Left cardiac atrium (tissue), 4 donors: Measurements from ENCODE around the gene CXCR5. TPM values are rescaled to one million over a fixed set of nuclear protein-coding genes. Genes with fewer than 3 reads are reported as not detected.
A peak's percentile ranks its signal among the peaks of the same experiment; 100 is the strongest.

Experiments
- ATAC-seq, 2 donors: fragments of 200-7000 bp; cut with Tn5 transposase; one replicate each; pipeline ENCODE4 v1.9.1; 2020; ENCODE audit warnings: mild to moderate bottlenecking in 2 of 2, moderate library complexity in 2 of 2
- DNase-seq: peaks from one replicate; pipeline ENCODE4 v3.0.0-alpha.2; 2020
- intact Hi-C, 2 donors: fragments of 100-400 bp; cut with DNase I; formaldehyde crosslinking; loops; one replicate each; pipeline versions ENCODE4 v1.14.1 to v1.15.1; 2022 to 2023
- total RNA-seq, 2 donors: library from RNA; stranded (reverse); fragmentation: NEBNext Ultra II Directional; extraction: Animal tissue kit (Norgen Biotek cat#: 25700); gene quantifications; one replicate each; pipeline ENCODE4 v1.2.1, GENCODE V29; 2021
- donor health status: DM: no; HTN: yes; CAD: no.
- donor health status: DM: no; HTN: yes; CAD: no; lungs with severe emphysema.
- donor health status: DM: yes; HTN: yes; CAD: no.
- donor health status: Dilated cardiomyopathy.

The CXCR5 gene
- total RNA-seq, 2 donors from 2014 or later, result not detected

DNA sequence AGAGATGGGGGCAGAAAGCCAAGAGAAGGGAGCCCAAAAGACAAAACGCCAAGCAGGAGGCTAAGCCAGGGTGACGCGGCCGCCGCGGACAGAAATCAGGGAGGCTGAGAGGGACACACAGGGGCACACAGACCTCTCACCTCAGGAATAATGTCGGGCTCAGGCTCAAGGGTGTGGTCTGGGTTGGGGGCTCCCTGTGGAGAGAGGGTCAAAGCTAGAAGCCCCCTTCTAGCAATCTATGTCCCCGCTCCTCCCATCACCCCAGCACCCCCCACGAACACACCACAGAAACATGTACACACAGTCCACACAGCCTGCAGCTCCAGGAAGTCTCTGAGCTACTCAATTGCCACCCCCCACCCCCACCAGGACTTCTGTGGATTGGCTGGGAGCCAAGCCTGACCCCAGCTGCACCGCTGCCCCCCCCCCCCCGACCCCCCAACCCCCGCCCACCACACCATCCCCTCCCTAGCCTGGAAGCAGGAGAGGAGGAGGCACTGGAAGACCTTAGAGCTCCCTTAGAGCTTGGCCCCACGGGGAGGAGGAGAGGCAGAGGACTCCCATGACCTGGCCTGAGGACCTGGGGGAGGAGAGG, 35.1 kb downstream of the CXCR5 start:
- DNase-seq (no peak), ATAC-seq (no peak)
- intact Hi-C loops, result no loop called here

- intact Hi-C loops, result no loop called here
- peak; percentile 78 for DNase-seq
- ATAC-seq, result peak; percentile 2 to 25
These were observed 37.6 kb downstream of the CXCR5 start for GRCh38 chr11:118921121-118921928.

DNA sequence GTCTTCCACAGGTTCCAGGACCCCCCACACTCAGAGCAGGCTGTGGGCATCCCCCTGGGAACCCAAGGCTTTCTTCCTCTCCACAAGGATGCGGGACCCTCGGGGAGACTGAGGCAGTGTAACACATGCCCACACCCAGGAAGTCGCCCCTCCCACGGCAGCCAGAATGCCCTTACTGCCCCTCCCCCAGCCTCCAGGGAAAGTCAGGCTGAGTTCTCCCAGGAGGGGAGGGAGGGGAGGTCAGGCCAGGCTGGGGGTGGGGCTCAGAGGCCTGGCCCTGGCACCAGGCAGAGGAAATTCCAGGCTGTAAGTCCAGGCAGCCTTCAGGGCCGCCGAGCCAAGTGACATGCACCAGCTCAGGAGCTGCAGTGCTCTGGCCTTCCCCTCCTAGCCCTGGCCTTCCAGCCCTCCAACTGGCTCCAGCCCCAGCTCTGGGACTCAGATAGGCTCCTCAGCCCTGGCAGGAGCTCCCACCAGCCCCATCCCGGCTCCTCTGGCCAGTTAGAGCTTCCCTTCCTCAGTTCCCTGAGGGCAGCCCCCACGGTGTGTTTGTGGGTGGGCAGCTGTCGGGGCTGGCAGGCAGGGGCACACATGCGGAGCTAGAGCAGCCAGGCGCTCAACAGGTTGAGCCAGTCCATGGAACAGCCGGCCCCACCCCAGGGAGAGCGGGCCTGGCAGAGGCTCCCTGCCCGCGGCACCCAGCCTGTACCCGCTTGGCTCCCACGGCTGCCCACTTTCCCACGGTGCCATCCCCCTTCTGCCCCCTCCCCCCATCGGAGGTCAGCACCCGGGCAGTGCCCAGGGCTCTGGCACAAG, 38.4 kb downstream of the CXCR5 start:
- ATAC-seq (peak; percentile 50 to 65), DNase-seq (peak; percentile 91)
- intact Hi-C loops, result no loop called here

GRCh38 chr11:118922745-118923627, 39.3 kb downstream of the CXCR5 start:
- ATAC-seq (no peak), DNase-seq (peak; percentile 2)
- intact Hi-C loops, result no loop called here

DNA sequence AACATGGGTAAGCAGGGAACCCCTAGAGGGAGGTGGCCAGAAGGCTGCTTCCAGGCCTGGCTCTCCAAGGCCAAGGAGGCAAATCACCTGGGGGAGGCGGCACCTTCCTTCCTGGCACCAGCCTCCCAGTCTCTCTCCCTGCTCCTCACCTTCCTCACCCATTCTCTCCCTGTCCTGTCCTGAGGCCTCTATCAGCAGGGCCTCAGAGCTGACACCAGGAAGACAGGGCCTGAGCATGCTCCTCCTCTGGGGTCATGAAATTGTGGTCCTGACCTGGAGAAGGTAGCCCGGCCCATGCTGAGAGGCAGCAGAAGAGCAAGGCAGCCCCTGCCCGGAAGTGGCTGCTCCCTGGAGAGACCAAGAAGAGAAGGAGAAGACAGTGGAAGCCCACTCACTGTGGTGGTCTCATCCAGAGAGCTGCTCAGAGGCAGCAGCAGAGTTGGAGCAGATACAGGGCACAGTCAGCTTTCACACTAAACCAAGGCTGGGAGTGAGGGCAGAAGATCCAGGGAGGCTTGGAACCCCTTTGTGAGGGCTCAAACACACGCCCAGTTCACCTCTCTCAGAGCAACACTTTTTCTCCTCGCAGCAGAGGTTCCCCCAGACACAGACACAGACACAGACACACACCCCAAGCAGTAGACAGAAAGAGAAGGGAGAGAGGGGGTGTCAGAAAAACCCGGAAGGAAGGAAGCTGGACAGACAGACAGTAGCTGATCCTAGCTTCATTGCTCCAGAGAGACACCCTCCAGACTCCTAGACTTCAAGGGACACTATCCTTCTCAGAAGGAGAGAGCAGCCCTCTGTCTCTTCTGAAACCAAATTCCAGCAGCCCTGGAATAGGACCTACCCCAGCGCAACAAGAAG, 40.3 kb downstream of the CXCR5 start:
- intact Hi-C loops, result no loop called here
- peak; percentile 24 for DNase-seq

DNA sequence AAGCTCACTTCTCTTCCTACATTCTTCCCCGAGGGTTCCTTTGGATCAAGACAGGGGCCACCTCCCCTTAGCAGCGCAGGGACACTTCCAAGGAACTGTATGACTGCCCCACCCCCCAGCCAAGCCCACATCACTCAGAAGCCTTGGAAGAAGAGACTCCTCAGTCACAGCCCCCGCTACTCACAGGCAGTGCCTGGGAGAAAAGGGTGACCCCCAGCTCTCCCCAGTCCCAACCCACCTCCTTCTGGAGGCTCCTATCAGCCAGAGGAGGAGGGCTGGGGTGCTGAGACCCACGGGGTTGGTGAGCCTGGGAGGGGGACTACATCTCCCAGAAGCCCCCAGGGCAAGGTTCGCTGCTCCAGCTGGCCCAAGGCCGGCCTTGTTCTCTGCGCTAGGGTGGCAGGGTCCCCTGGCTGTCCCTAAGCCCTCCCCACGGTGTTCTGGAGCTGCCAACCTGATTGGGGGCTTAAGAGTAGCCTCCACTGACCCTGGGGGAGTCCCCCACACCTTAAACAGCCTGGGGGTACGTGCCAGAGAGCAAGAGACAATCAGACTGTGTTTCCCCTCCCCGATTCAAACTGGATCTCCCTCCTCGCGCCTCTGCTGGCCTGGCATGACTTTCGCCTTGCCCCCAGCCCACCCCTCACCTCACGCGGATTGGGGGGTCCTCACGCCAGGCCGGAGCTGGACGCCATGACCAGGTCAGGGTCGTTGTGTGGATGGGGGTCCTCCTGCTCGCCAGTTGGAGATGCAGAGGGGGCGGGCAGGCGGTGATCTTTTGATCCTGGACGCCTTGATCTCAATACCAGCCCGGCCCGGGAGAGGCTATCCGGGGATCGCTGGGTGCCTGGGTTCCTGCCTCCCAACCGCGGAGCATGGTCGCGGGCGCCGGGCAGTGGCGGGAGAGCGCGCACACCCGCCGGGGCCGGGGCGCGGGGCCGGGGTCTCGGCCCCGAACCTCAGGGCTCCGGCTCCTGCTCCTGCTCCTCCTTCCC, 41.2 kb downstream of the CXCR5 start:
- ATAC-seq, result no peak
- peak; percentile 69 for DNase-seq
- intact Hi-C loops, result loop anchor here in 1 of 2 donors (5.0 kb wide), 1 partner anchor 133 kb away; the partner anchor contains the start of gene DDX6

More for the DNA sequence above, 40.3 kb downstream of the CXCR5 start:
- ATAC-seq, result no peak

- no peak for ATAC-seq
- intact Hi-C loops, result loop anchor here (1.0 to 5.0 kb wide), 3 partner anchors 19 to 268 kb away; partner anchors contain the start of gene DDX6 (in 1 of the 2)
- no peak for DNase-seq
These were observed 43.9 kb downstream of the CXCR5 start for GRCh38 chr11:118927554-118928100.

DNA sequence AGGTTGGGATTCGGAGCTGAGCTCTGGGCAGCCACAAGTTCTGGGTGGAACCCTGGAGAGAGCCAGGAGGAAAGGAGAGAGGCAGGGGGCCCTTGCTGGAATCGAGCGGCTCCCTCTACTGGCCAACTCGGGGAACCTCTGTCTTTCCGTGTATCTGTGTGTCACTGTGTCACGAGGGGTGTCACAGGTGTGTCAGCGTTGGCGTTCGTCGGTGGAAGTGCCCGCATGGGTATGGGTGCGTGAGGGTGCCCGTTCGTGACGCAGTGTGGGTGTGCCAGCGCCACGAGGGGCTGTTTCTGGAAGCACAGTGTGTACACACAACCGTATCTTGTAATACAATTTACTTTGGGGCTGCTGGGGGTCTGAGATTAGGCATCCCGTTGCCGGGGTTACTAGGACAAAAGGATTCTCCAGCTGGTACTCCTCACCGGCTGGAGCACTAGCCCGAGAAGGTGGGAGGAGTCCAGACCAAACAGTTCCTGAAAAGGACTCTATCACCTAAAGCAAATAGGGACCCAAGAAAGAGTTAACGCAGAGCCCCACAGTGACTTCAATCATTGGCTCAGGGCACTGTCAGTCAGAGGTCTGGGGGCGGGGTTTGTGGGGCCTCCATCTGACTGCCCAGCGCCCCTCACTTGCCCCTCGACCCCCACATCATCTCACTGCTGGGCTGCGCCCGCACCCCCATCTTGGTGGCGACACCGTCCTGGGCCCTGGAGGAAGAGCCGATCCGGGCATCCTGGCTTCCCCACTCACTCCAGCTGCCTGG, 44.6 kb downstream of the CXCR5 start:
- DNase-seq (peak; percentile 90), ATAC-seq (peak; percentile 75 to 78)
- intact Hi-C loops, result loop anchor here (1.0 to 5.0 kb wide), 3 partner anchors 19 to 269 kb away; partner anchors contain the start of gene DDX6 (in 1 of the 2)

DNA sequence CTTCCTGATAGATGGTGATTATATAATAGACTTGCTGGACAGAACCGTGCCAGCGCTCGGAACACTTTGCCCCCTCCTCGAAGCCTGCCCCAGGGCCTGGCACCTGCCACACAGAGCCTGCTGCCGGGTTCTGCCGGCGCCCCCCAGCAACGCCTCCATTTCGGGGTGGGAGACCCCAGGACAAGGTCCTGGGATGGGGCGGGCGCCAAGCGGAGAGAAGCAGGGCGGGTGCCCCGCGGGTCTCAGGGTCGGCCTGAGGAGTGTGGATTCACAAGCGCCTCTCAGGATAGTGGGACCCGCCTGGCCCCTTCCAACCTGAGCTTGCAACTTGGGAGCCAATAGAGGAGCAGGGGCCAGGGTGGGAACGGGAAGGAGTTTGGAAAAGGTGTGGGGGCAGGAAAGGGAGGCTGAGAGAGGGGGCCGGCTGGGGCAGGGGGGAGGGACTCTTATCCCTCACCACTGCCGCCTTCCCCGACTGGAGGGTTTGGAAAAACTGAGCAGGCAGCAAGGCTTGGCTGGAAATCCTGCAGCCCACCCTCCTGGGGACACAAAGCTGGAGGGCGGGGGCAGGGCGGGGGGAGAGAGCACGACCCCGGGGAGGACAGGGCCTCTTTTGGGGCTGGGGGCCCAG, 45.3 kb downstream of the CXCR5 start:
- DNase-seq (no peak), ATAC-seq (peak; percentile 60 to 62)
- intact Hi-C loops, result loop anchor here (1.0 to 5.0 kb wide), 3 partner anchors 20 to 270 kb away; partner anchors contain the start of gene DDX6 (in 1 of the 2)

GRCh38 chr11:118929501-118930093, 45.9 kb downstream of the CXCR5 start:
- ATAC-seq (peak; percentile 61 to 66), DNase-seq (peak; percentile 86)
- intact Hi-C loops, result loop anchor here (1.0 to 5.0 kb wide), 5 partner anchors 21 to 239 kb away; partner anchors contain the start of gene DDX6 (in 1 of the 2)

DNA sequence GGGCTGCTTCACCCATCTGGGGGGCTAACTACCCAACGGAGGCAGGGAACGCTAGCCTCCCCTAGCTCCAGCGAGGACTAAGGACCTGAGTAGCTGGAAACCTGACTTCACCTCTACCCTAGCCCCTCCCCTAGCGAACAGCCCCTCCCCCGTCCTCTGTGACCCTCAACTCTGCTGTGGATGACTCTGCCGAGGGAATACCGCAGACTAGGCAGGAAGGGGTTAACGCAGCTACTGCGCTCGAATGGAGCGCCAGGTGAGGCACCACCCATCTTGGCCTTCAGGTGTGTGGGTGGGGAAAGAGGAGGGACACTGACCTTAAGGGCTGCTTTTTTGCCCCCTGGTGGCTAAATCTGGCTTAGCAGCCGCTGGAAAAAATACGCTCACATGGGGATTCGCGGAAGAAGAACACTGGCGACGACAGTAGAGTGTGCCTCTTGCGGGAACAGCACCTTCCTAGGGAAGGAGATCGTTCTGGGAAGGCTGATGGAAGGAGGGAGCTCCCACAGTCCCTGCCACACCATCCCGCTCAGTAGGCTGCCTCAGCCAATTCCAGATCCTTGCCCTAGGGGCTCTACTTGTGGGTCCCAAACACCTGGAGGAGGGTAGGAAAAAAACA, 46.5 kb downstream of the CXCR5 start:
- intact Hi-C loops, result loop anchor here in 1 of 2 donors (1.0 to 5.0 kb wide), 3 partner anchors 23 to 239 kb away; no protein-coding TSS in a partner anchor
- DNase-seq (peak; percentile 81), ATAC-seq (peak; percentile 21 to 32)

DNA sequence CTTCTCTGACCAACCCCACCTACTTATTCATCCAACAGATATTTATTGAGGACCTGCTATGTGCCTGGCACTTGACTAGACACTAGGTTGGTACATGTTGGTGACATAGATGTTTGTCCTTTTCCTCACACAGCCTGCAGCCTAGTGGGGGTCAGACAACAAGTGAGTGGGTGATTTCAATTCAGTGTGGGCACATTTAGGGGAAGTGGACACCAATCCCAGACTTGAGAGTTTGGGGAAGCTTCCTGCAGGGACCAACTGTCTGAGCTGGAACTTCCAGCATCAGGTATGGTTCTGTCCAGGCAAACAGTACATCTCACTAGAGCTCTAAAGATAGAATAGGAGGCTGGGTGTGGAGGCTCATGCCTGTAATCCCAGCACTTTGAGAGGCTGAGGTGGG, 47.9 kb downstream of the CXCR5 start:
- intact Hi-C loops, result loop anchor here in 1 of 2 donors (2.0 to 5.0 kb wide), 2 partner anchors 39 to 241 kb away; no protein-coding TSS in a partner anchor
- DNase-seq (no peak), ATAC-seq (no peak)

DNA sequence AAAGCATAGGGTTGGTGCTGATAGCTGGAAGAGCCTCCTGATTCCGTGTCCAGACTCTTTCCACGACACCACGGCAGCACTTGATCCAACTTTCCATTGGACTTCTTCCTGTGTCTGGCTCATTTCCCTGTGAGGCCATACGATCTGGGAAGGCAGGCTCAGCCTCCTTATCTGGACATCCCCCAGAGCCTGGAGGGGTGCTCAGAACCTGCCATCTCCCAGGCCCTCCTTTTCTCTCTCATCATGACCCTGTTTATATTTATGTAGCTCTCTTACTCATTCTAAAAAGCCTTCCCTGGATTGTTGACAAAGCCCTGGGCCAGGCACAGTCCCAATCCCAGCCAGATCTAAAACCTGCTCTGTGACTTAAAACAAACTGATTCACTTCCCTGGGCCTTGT, 49.8 kb downstream of the CXCR5 start:
- DNase-seq, result no peak
- intact Hi-C loops, result loop anchor here in 1 of 2 donors (5.0 kb wide), 1 partner anchor 41 kb away; no protein-coding TSS in a partner anchor
- no peak for ATAC-seq

DNA sequence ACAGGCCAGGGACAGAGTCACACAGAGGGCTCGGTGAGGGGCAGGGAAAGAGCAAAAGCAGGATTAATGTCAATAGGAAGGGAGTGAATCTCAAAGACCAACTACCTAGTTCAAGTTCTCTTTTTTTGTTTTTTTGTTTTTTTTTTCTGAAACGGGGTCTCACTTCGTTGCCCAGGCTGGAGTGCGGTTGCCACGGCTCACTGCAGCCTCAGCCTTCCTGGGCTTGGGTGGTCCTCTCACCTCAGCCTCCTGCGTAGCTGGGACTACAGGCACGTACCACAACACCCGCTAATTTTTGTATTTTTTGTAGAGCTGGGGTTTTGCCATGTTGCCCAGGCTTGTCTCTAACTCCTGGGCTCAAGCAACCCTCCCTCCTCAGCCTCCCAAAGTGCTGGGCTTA, 51.7 kb downstream of the CXCR5 start:
- DNase-seq (no peak), ATAC-seq (no peak)
- intact Hi-C loops, result no loop called here
